ENCODE measurements around the gene TOM1L1.
A peak's percentile ranks its signal among the peaks of the same experiment; 100 is the strongest.
"Not testable (repeated sequence)": the region's sequence is repeated elsewhere in the genome, so short reads cannot be mapped to it uniquely, and the experiment has no call there.

Gene TOM1L1

GRCh38 chr17:54900457-54901229 is at the start of gene TOM1L1:
Gene TOM1L1, plus strand, starts transcription at chr17:54900852. Its CDS starts 14 bp downstream, at chr17:54900866.
- FAIRE-seq: no peak

- no peak for FAIRE-seq
These were observed 41.5 kb upstream of the TOM1L1 start for GRCh38 chr17:54859187-54859586.

- FAIRE-seq: no peak
These were observed 39.8 kb upstream of the TOM1L1 start for GRCh38 chr17:54860617-54861470.

- FAIRE-seq: no peak
These were observed 39.1 kb upstream of the TOM1L1 start for GRCh38 chr17:54861471-54861983.

GRCh38 chr17:54863176-54863575 is 37.5 kb upstream of the TOM1L1 start:
- peak; percentile 60 for FAIRE-seq

- FAIRE-seq: no peak
These were observed 36.6 kb upstream of the TOM1L1 start for GRCh38 chr17:54864070-54864469.

- FAIRE-seq: peak; percentile 73
These were observed 35.9 kb upstream of the TOM1L1 start for GRCh38 chr17:54864636-54865356.

GRCh38 chr17:54867634-54868033 is 33.0 kb upstream of the TOM1L1 start:
- no peak for FAIRE-seq

- no peak for FAIRE-seq
These were observed 29.9 kb upstream of the TOM1L1 start for GRCh38 chr17:54870671-54871175.

- not testable (repeated sequence) for FAIRE-seq
These were observed 24.7 kb upstream of the TOM1L1 start for GRCh38 chr17:54875906-54876305.

GRCh38 chr17:54876656-54877195 is 23.9 kb upstream of the TOM1L1 start:
- no peak for FAIRE-seq

- FAIRE-seq: no peak
These were observed 19.2 kb upstream of the TOM1L1 start for GRCh38 chr17:54881255-54881972.

- FAIRE-seq: no peak
These were observed 18.3 kb upstream of the TOM1L1 start for GRCh38 chr17:54882371-54882770.

- FAIRE-seq: no peak
These were observed 17.7 kb upstream of the TOM1L1 start for GRCh38 chr17:54882950-54883349.

- FAIRE-seq: no peak
These were observed 16.7 kb upstream of the TOM1L1 start for GRCh38 chr17:54883939-54884338.

- FAIRE-seq: no peak
These were observed 12.9 kb upstream of the TOM1L1 start for GRCh38 chr17:54887787-54888186.

GRCh38 chr17:54888254-54888653 is 12.4 kb upstream of the TOM1L1 start:
- FAIRE-seq: no peak

GRCh38 chr17:54888981-54889380 is 11.7 kb upstream of the TOM1L1 start:
- FAIRE-seq: no peak

- FAIRE-seq: peak; percentile 99
These were observed 9.4 kb upstream of the TOM1L1 start for GRCh38 chr17:54891176-54891821.

- no peak for FAIRE-seq
These were observed 8.3 kb upstream of the TOM1L1 start for GRCh38 chr17:54892360-54892759.

- no peak for FAIRE-seq
These were observed 2.1 kb upstream of the TOM1L1 start for GRCh38 chr17:54898576-54898975.

Data from islet of Langerhans (tissue), 1 donor.